Esophagus squamous epithelium (tissue), 5 donors: ENCODE data around the gene SLC13A2. TPM values are rescaled to one million over a fixed set of nuclear protein-coding genes. Genes with fewer than 3 reads are reported as not detected.

Experiments used
- DNase-seq: peaks from one replicate; lab custom pipeline; 2025; lab: John Stamatoyannopoulos, UW
- H3K27ac ChIP-seq, 4 donors: fragments of 200-600 bp; sonication (generic); one replicate each; pipeline ENCODE4 v1.5.1; 2016 to 2019; ENCODE audit warnings: mild to moderate bottlenecking in 1 of 4
- H3K27me3 ChIP-seq, 4 donors: fragments of 200-600 bp; sonication (generic); 1 replicate in 3 of 4; 2 replicates in 1 of 4; pipeline versions ENCODE4 v1.5.1 to v1.6.0; 2017 to 2021; ENCODE audit warnings: antibody characterized with exemption in 1 of 4
- H3K36me3 ChIP-seq, 3 donors: fragments of 200-600 bp; sonication (generic); one replicate each; pipeline ENCODE4 v1.5.1; 2016 to 2019
- H3K4me1 ChIP-seq, 3 donors: fragments of 200-600 bp; sonication (generic); one replicate each; pipeline ENCODE4 v1.5.1; 2017 to 2019
- H3K4me3 ChIP-seq, 4 donors: fragments of 200-600 bp; sonication (generic); 1 replicate in 3 of 4; 2 replicates in 1 of 4; pipeline ENCODE4 v1.5.1; 2016 to 2019; ENCODE audit warnings: mild to moderate bottlenecking in 2 of 4, moderate library complexity in 1 of 4
- H3K9me3 ChIP-seq, 3 donors: fragments of 200-600 bp; sonication (generic); one replicate each; pipeline ENCODE4 v1.5.1; 2016 to 2019
- POLR2A ChIP-seq, 4 donors: fragments of 450-650 bp; IDR thresholded peaks; one replicate each; pipeline ENCODE4 v1.6.1; 2017; ENCODE audit warnings: antibody characterized with exemption in 4 of 4, mild to moderate bottlenecking in 4 of 4, moderate library complexity in 3 of 4
- WGBS, 2 donors: methylation state at CpG; one replicate each; pipeline ENCODE4 v1.1.5; 2018; 5-methylcytosine and 5-hydroxymethylcytosine counted together
- intact Hi-C: fragments of 100-400 bp; cut with DNase I; formaldehyde crosslinking; loops from one replicate; pipeline ENCODE4 v1.15.0; 2022
- total RNA-seq, 4 donors: library from RNA; depleted of rRNA; stranded (reverse); fragments of >200 nt; gene quantifications; one replicate each; pipeline ENCODE4 v1.1.0, GENCODE V29; 2016
- TF ChIP-seq, protein P1 (sequence below), 6 experiments: fragments of 450-650 bp in 4 of 6; fragments of 200-600 bp in 2 of 6; sonication (generic) in 2 of 6; IDR thresholded peaks; one replicate each; pipeline ENCODE4 v1.5.1; 2016 to 2019; ENCODE audit warnings: antibody characterized with exemption in 6 of 6, mild to moderate bottlenecking in 4 of 6, moderate library complexity in 4 of 6
- donor health status: DM: yes; HTN: yes; CAD: no.

Gene SLC13A2
- total RNA-seq, 4 donors from 2014 or later: not detected

- Histone ChIP-seq H3K9me3 (no peaks in the 10 kb centered on the region), H3K36me3 (peaks cover 0 to 25% (median 0%) of the 10 kb centered on the region in 3 donors), H3K4me3 (no peak overlapping the region), H3K4me1 (peaks cover 35 to 89% (median 41%) of the 10 kb centered on the region in 3 donors), H3K27ac (no peak overlapping the region), H3K27me3 (peaks cover 0 to 6% (median 0%) of the 10 kb centered on the region in 4 donors)
- DNase-seq: no peak
- TF ChIP-seq POLR2A (IDR thresholded peaks at IDR 0.05): no peak
- TF ChIP-seq, protein P1, sequence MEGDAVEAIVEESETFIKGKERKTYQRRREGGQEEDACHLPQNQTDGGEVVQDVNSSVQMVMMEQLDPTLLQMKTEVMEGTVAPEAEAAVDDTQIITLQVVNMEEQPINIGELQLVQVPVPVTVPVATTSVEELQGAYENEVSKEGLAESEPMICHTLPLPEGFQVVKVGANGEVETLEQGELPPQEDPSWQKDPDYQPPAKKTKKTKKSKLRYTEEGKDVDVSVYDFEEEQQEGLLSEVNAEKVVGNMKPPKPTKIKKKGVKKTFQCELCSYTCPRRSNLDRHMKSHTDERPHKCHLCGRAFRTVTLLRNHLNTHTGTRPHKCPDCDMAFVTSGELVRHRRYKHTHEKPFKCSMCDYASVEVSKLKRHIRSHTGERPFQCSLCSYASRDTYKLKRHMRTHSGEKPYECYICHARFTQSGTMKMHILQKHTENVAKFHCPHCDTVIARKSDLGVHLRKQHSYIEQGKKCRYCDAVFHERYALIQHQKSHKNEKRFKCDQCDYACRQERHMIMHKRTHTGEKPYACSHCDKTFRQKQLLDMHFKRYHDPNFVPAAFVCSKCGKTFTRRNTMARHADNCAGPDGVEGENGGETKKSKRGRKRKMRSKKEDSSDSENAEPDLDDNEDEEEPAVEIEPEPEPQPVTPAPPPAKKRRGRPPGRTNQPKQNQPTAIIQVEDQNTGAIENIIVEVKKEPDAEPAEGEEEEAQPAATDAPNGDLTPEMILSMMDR (IDR thresholded peaks at IDR 0.05): no peak
- intact Hi-C loops: no loop called here
- WGBS, 2 donors: 76 to 80% methylated on average over 1 to 6 of the region's 7 CpGs
Observed at GRCh38 chr17:28530926-28531325, 57.5 kb downstream of the SLC13A2 start.

DNA sequence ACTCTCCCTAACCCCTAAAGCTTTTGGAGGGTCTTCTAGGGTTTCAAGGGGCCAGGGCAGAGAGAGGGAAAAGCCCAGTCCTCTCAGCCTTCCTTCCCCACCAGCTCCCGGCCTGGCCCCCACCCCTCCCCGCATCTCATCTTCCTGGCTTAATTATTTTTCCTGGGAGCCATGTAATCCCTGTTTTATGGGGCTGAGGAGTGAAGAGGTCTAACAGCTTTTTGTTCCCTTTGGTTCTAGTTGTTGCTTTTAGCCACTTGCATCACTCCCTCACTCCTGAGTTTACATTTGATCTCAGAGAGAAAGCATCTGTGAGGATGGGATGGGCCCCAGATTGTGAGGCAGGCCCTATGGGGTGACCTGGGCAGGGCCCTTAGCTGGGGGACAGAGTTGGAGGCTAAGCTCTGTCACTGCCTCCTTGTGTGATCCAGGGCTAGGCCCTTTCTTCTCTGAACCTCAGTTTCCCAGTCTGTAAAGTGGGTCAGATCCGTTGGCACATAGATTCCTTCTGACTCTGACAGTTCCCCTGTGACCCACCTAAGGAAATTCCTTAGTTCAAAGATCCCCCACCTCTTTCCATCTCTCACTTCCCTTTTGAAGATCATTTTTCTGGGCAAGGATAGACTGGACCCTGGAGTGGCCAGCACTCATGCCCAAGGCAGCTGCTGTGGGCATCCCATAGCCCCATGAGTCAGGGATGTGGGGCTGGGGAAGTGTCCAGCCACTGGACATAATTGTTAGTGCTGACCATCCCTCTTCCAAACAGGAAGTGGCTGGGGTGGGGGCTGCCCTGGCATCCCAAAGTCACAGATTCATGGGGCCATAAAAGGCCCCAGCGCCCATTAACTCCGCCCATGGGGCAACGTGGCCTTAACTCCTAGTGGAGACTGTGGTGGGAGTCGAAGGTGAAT lies 58.9 kb downstream of the SLC13A2 start:
- Histone ChIP-seq H3K4me1 (peaks cover 21 to 75% (median 29%) of the 10 kb centered on the region in 3 donors), H3K27ac (peak overlapping the region in 3 of 4 donors; percentile 72 to 84 (median 77)), H3K36me3 (peaks cover 0 to 35% (median 0%) of the 10 kb centered on the region in 3 donors), H3K9me3 (no peaks in the 10 kb centered on the region), H3K27me3 (peaks cover 0 to 6% (median 0%) of the 10 kb centered on the region in 4 donors), H3K4me3 (no peak overlapping the region)
- 52 to 55% methylated on average over 3 of the region's 7 CpGs for WGBS, 2 donors
- TF ChIP-seq, protein P1 (IDR thresholded peaks at IDR 0.05): no peak
- no peak for TF ChIP-seq POLR2A (IDR thresholded peaks at IDR 0.05)
- intact Hi-C loops: no loop called here
- no peak for DNase-seq

DNA sequence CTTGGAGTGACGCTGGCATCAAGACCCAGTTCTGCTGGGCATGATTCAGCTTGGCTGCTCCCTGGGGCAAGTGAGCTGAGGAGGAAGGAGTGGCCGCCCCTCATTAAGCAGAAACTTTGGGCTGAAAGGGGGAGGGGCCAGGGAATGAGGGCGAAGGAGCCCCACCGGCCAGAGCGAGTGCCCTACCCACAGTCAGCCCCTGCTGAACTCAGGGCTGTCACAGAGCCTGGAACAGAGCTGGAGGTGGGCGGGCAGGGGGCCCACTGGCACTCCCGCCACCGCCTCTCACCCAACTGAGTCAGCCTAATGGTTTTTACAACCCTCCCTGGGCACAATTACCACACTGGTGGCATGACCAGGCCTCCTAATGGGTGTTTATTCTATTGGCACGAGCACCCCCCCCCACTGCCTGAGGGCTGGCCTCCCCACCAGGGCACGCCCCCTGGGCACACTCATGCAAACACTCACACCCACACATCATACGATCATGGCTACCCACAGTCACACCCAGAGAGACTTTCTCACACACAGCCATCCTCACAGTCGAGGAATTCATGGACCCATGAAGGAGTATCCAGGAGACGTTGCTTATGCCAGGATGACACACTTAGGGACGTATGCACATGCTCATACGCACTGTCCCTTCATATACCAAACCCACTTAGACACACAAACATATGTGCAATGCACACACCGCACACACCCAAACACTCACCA lies 59.8 kb downstream of the SLC13A2 start:
- Histone ChIP-seq H3K9me3 (no peaks in the 10 kb centered on the region), H3K4me3 (no peak overlapping the region), H3K4me1 (peaks cover 15 to 66% (median 21%) of the 10 kb centered on the region in 3 donors), H3K27me3 (peaks cover 0 to 6% (median 0%) of the 10 kb centered on the region in 4 donors), H3K36me3 (peaks cover 0 to 43% (median 0%) of the 10 kb centered on the region in 3 donors), H3K27ac (peak overlapping the region; percentile 61 to 84 (median 74))
- TF ChIP-seq, protein P1 (IDR thresholded peaks at IDR 0.05): no peak
- TF ChIP-seq POLR2A (IDR thresholded peaks at IDR 0.05): no peak
- no peak for DNase-seq
- intact Hi-C loops: no loop called here
- WGBS, 2 donors: 20 to 63% methylated on average over 9 to 10 of the region's 16 CpGs

DNA sequence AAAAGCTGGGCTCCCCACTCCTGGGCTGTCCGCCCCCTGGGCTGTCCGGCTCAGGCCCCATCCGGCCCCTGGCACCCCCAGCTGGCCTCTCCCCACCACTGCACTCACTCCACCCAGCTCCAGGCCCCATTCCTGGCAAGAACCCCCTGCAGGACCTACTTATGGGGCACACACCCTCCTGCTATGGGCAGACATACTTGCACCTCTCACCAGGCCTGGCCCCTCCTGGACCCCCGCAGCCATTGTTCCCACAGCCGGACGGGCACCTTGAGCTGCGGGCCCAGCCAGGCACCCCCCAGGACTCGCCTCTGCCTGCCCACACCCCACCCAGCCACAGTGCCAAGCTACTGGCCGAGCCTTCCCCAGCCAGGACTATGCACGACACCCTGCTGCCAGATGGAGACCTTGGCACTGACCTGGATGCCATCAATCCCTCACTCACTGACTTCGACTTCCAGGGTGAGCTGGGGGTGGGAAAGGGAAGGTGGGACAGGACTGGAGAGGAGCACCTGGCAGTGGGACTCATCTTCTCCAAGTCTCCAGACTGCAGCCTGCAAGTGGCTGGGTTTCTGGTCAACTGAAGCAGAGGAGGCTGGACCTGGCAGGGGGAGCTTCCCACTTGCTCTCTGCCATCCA lies 61.4 kb downstream of the SLC13A2 start:
- TF ChIP-seq POLR2A (IDR thresholded peaks at IDR 0.05): no peak
- TF ChIP-seq, protein P1 (IDR thresholded peaks at IDR 0.05): no peak
- peaks cover 0 to 6% (median 0%) of the 10 kb centered on the region in 4 donors for H3K27me3 ChIP-seq
- peaks cover 0 to 43% (median 0%) of the 10 kb centered on the region in 3 donors for H3K36me3 ChIP-seq
- H3K4me1 ChIP-seq: peaks cover 12 to 50% (median 14%) of the 10 kb centered on the region in 3 donors
- H3K27ac ChIP-seq: no peak overlapping the region
- DNase-seq: no peak
- no peak overlapping the region for H3K4me3 ChIP-seq
- H3K9me3 ChIP-seq: no peaks in the 10 kb centered on the region
- 73 to 91% methylated on average over 7 to 9 of the region's 11 CpGs for WGBS, 2 donors
- intact Hi-C loops: no loop called here
